ENCODE measurements around the gene SMIM36. TPM values are rescaled to one million over a fixed set of nuclear protein-coding genes. Genes with fewer than 3 reads are reported as not detected.

SMIM36 gene
- total and polyA plus RNA-seq, 2 of the 8 experiments (the other 6 are each of a cell fraction or from before 2014, with no cell fraction given), result not detected

DNA sequence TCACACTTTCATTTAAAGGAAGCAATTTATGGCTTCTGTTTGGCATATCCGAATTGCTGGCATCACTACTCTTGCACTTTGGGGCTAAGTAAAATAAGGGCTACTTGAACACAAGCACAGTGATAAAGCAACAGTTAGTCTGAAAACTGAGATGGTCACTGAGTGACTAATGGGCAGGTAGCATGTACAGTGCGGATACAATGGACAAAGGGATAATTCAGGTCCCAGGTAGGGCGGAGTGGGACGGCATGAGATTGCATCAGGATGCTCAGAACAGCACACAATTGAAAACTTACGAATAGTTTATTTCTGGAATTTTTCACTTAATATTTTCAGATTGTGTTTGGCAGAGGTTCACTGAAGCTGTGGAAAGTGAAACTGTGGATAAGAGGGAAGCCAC lies 9.2 kb upstream of the SMIM36 start:
- Histone ChIP-seq H2AK5ac (ENCODE audit: low read depth, low read length) (no peak overlapping the region), H3K9ac (replicated peaks in 1 of 4; ENCODE audit: extremely low read depth in 1 of 4, low read depth in 3 of 4, low read length in 3 of 4) (no peak overlapping the region), H3K4me3 (ENCODE audit: extremely low read depth in 1 of 4, insufficient read depth in 2 of 4, low read depth in 3 of 4, low read length in 4 of 4) (no peak overlapping the region), H4K8ac (ENCODE audit: extremely low read depth, insufficient read depth, low read length) (no peak overlapping the region), H2BK15ac (ENCODE audit: low read length) (no peak overlapping the region), H4K5ac (ENCODE audit: insufficient read length, low read depth, low read length) (no peak overlapping the region), H3K4me2 (ENCODE audit: insufficient read depth in 1 of 2, low read depth in 2 of 2, low read length in 2 of 2) (no peak overlapping the region), H3K23ac (ENCODE audit: insufficient read length) (no peak overlapping the region), H2BK12ac (ENCODE audit: low read depth, low read length) (no peak overlapping the region), H2AFZ (ENCODE audit: low read length) (no peak overlapping the region), H3K23me2 (ENCODE audit: low read depth, low read length) (no peaks in the 10 kb centered on the region; the same call in 1 of the 2 replicates), H4K91ac (replicated peaks; ENCODE audit: insufficient read length, low read length) (no peak overlapping the region), H4K20me1 (replicated peaks in 1 of 2; ENCODE audit: control insufficient read depth in 1 of 2, insufficient read depth in 2 of 2, low read length in 2 of 2) (no peaks in the 10 kb centered on the region), H3K18ac (ENCODE audit: extremely low read depth, low read length) (no peak overlapping the region), H3K56ac (replicated peaks; ENCODE audit: insufficient read length, low read depth, low read length) (no peak overlapping the region), H2BK120ac (replicated peaks; ENCODE audit: low read depth, low read length) (no peak overlapping the region), H3K79me1 (ENCODE audit: low read depth, low read length) (no peaks in the 10 kb centered on the region), H3K4ac (replicated peaks; ENCODE audit: insufficient read length, low read depth, low read length) (no peak overlapping the region), H3K27me3 (replicated peaks in 1 of 4; ENCODE audit: control insufficient read depth in 3 of 4, extremely low read depth in 1 of 4, insufficient read depth in 3 of 4, low read length in 3 of 4) (no peaks in the 10 kb centered on the region), H3K36me3 (ENCODE audit: control insufficient read depth in 2 of 4, insufficient read depth in 4 of 4, low read length in 3 of 4) (no peaks in the 10 kb centered on the region), H2BK20ac (ENCODE audit: low read length) (no peak overlapping the region), H3K4me1 (replicated peaks in 1 of 4; ENCODE audit: control insufficient read depth in 3 of 4, insufficient read depth in 4 of 4, low read length in 3 of 4) (no peaks in the 10 kb centered on the region), H3K79me2 (ENCODE audit: control insufficient read depth in 1 of 2, insufficient read depth in 2 of 2, low read length in 2 of 2) (no peaks in the 10 kb centered on the region), H3K27ac (ENCODE audit: low read depth, low read length) (no peak overlapping the region), H2BK5ac (ENCODE audit: low read depth, low read length) (no peak overlapping the region), H3K9me3 (ENCODE audit: insufficient read depth in 2 of 2, low read depth in 1 of 2, low read length in 1 of 2) (no peaks in the 10 kb centered on the region), H3K14ac (ENCODE audit: insufficient read length) (no peak overlapping the region)
- CTCF ChIA-PET (ENCODE audit: partially characterized antibody), result interaction anchor here (1.1 to 1.3 kb wide), 2 partner anchors 82 to 189 kb away, joined by 3 read pairs; no protein-coding TSS in a partner anchor
- POLR2A ChIA-PET (ENCODE audit: partially characterized antibody), result no interaction called here
- FAIRE-seq (no peak), DNase-seq (ENCODE audit: low read depth in 1 of 2, low spot score in 2 of 2) (no peak)
- no peak for TF ChIP-seq YY1 (IDR thresholded peaks at IDR 0.05; ENCODE audit: low read depth, low read length)
- WGBS, 2 experiments (ENCODE audit: extremely low coverage in 1 of 2, insufficient coverage in 1 of 2, insufficient read length in 1 of 2, insufficient replicate concordance in 2 of 2, low coverage in 1 of 2, low lambda C conversion rate in 2 of 2, missing lambda C conversion rate in 1 of 2), result 95% methylated on average over 5 of the region's 5 CpGs; no CpG with 5 or more reads in 1 of the 2 experiments

Data from H1 (cell line).